IMR-90 (cell line): ENCODE measurements around the gene CRYBA2. TPM values are rescaled to one million over a fixed set of nuclear protein-coding genes. Genes with fewer than 3 reads are reported as not detected.

Source experiments
- ATAC-seq: fragments of 200-7000 bp; cut with Tn5 transposase; 2 replicates; pipeline ENCODE4 v1.9.1; 2020; ENCODE audit warnings: low read depth, mild to moderate bottlenecking, moderate library complexity
- BruUV-seq: library from RNA; stranded (reverse); fragments of 400-500 nt; replicated peaks from 2 replicates; lab custom pipeline; 2021; lab: Mats Ljungman, UMichigan
- CTCF ChIA-PET: fragments of 300-600 bp; formaldehyde crosslinking; extraction: SDS; loops from one replicate; lab custom pipeline; 2021; ENCODE audit warnings: antibody characterized with exemption; lab: Yijun Ruan, JAX
- POLR2A ChIA-PET: fragments of 300-600 bp; sonication (Branson Sonifier 250); formaldehyde crosslinking; loops from one replicate; lab custom pipeline; 2022; ENCODE audit warnings: antibody characterized with exemption; ENCODE audit not compliant: unreplicated experiment; lab: Charles Lee
- DNase-seq: peaks from one replicate; pipeline ENCODE4 v3.0.0; 2013
- H2AFZ ChIP-seq: replicated peaks from 2 replicates; pipeline ENCODE3; 2013; ENCODE audit warnings: low read length, mild to moderate bottlenecking; ENCODE audit not compliant: poor library complexity
- H2AK5ac ChIP-seq: 2 replicates; pipeline ENCODE4 v1.6.1; 2013; ENCODE audit warnings: low read depth, low read length, inconsistent platforms
- H2AK9ac ChIP-seq: replicated peaks from 2 replicates; pipeline ENCODE3; 2013; ENCODE audit warnings: mild to moderate bottlenecking, low read depth, low read length, moderate library complexity; ENCODE audit not compliant: poor library complexity
- H2BK120ac ChIP-seq: 2 replicates; pipeline ENCODE4 v1.6.1; 2013; ENCODE audit warnings: low read depth, low read length, inconsistent platforms
- H2BK15ac ChIP-seq: 3 replicates; pipeline ENCODE4 v1.6.1; 2013; ENCODE audit warnings: low read depth, low read length, inconsistent platforms
- H2BK20ac ChIP-seq: 2 replicates; pipeline ENCODE4 v1.6.1; 2013; ENCODE audit warnings: low read depth, mild to moderate bottlenecking, inconsistent platforms, low read length, moderate library complexity
- H2BK5ac ChIP-seq: 2 replicates; pipeline ENCODE4 v1.6.1; 2013; ENCODE audit warnings: mild to moderate bottlenecking, low read depth, low read length, inconsistent platforms; ENCODE audit not compliant: poor library complexity, severe bottlenecking
- H3K14ac ChIP-seq: replicated peaks from 2 replicates; pipeline ENCODE4 v1.6.1; 2013; ENCODE audit warnings: low read depth, low read length, inconsistent platforms
- H3K18ac ChIP-seq: 2 replicates; pipeline ENCODE4 v1.6.1; 2013; ENCODE audit warnings: low read depth, low read length, control low read depth
- H3K23ac ChIP-seq: 2 replicates; pipeline ENCODE4 v1.6.1; 2013; ENCODE audit warnings: low read depth, low read length, inconsistent platforms
- H3K27ac ChIP-seq: 2 replicates; pipeline ENCODE4 v1.5.1; 2013; ENCODE audit warnings: mild to moderate bottlenecking, control low read depth, low read length; ENCODE audit not compliant: insufficient read depth
- H3K27me3 ChIP-seq: 2 replicates; pipeline ENCODE4 v1.6.1; 2013; ENCODE audit warnings: low read length; ENCODE audit not compliant: control insufficient read depth, insufficient read depth
- H3K36me3 ChIP-seq: 2 replicates; pipeline ENCODE4 v1.6.1; 2013; ENCODE audit warnings: low read length, mixed read lengths; ENCODE audit not compliant: control insufficient read depth, insufficient read depth
- H3K4ac ChIP-seq: 2 replicates; pipeline ENCODE4 v1.6.1; 2013; ENCODE audit warnings: low read depth, low read length, inconsistent platforms
- H3K4me1 ChIP-seq: 2 replicates; pipeline ENCODE4 v1.6.1; 2013; ENCODE audit warnings: low read length, mixed read lengths; ENCODE audit not compliant: control insufficient read depth, insufficient read depth
- H3K4me2 ChIP-seq: 2 replicates; pipeline ENCODE4 v1.6.1; 2013; ENCODE audit warnings: low read depth, mild to moderate bottlenecking, control low read depth, low read length, moderate library complexity
- H3K4me3 ChIP-seq: 2 replicates; pipeline ENCODE4 v1.5.1; 2013; ENCODE audit warnings: low read depth, mild to moderate bottlenecking, control low read depth, low read length, moderate library complexity; ENCODE audit not compliant: insufficient read depth
- H3K56ac ChIP-seq: 2 replicates; pipeline ENCODE4 v1.6.1; 2013; ENCODE audit warnings: low read length, inconsistent platforms; ENCODE audit not compliant: insufficient read depth; ENCODE audit errors: extremely low read depth
- H3K79me1 ChIP-seq, 2 experiments: 2 replicates each; pipeline ENCODE4 v1.6.1; 2013; ENCODE audit warnings: low read length in 2 of 2, inconsistent platforms in 1 of 2, low read depth in 1 of 2
- H3K9ac ChIP-seq: 2 replicates; pipeline ENCODE4 v1.6.1; 2013; ENCODE audit warnings: low read depth, low read length, control low read depth
- H3K9me1 ChIP-seq: 2 replicates; pipeline ENCODE4 v1.6.1; 2013; ENCODE audit warnings: low read length, inconsistent platforms; ENCODE audit not compliant: insufficient read depth
- H3K9me3 ChIP-seq: 2 replicates; pipeline ENCODE4 v1.6.1; 2013; ENCODE audit warnings: low read length; ENCODE audit not compliant: control insufficient read depth, insufficient read depth
- H4K20me1 ChIP-seq: 2 replicates; pipeline ENCODE4 v1.6.1; 2013; ENCODE audit warnings: low read length, inconsistent platforms; ENCODE audit not compliant: insufficient read depth
- H4K5ac ChIP-seq: 2 replicates; pipeline ENCODE4 v1.6.1; 2013; ENCODE audit warnings: mild to moderate bottlenecking, low read depth, low read length, control low read depth
- H4K8ac ChIP-seq, 2 experiments: 2 replicates each; pipeline ENCODE4 v1.6.1; 2013; ENCODE audit warnings: low read depth in 2 of 2, low read length in 2 of 2, control low read depth in 1 of 2, inconsistent platforms in 1 of 2
- H4K91ac ChIP-seq: 2 replicates; pipeline ENCODE4 v1.6.1; 2013; ENCODE audit warnings: low read depth, low read length, inconsistent platforms; ENCODE audit not compliant: insufficient read depth
- BHLHE40 ChIP-seq: fragments of 150-350 bp; IDR thresholded peaks from 2 replicates; pipeline ENCODE4 v1.6.1; 2016; ENCODE audit warnings: mild to moderate bottlenecking, low read depth, low read length
- MXI1 ChIP-seq: IDR thresholded peaks from 2 replicates; pipeline ENCODE4 v1.6.1; 2012; ENCODE audit warnings: low read depth, mild to moderate bottlenecking, low read length, moderate library complexity, borderline replicate concordance
- NFE2L2 ChIP-seq: fragments of 150-350 bp; IDR thresholded peaks from 2 replicates; pipeline ENCODE4 v1.6.1; 2016; ENCODE audit warnings: low read depth, mild to moderate bottlenecking, low read length
- POLR2A ChIP-seq: IDR thresholded peaks from 2 replicates; pipeline ENCODE4 v1.6.1; 2012; ENCODE audit warnings: mild to moderate bottlenecking, low read depth, low read length
- WGBS, 2 experiments: methylation state at CpG; one replicate each; pipeline versions ENCODE4 v1.1.5 to v1.1.7; 2013; ENCODE audit warnings: missing lambda C conversion rate in 2 of 2; ENCODE audit not compliant: insufficient read length in 1 of 2; ENCODE audit errors: extremely low coverage in 2 of 2; 5-methylcytosine and 5-hydroxymethylcytosine counted together
- dilution Hi-C: fragments of 300-500 bp; cut with HindIII; formaldehyde crosslinking; loops from one replicate; pipeline ENCODE4 v1.14.3; 2018; ENCODE audit warnings: low sequenced_read_pairs; ENCODE audit not compliant: unreplicated experiment
- in situ Hi-C: fragments of 300-500 bp; cut with MboI; formaldehyde crosslinking; loops from 3 replicates; pipeline ENCODE4 v1.14.3; 2019; ENCODE audit warnings: low sequenced_read_pairs, inconsistent platforms, mixed read lengths
- intact Hi-C: fragments of 100-400 bp; cut with micrococcal nuclease; formaldehyde crosslinking; loops from 2 replicates; pipeline ENCODE4 v1.10.0; 2022
- polyA plus RNA-seq, 3 experiments: library from polyadenylated mRNA; depleted of rRNA; stranded (reverse); fragments of >200 nt; gene quantifications; 2 replicates each; pipeline ENCODE4 v1.2.3, GENCODE V29; 2012; ENCODE audit warnings: low replicate concordance in 1 of 3
- total RNA-seq: library from RNA; depleted of rRNA; stranded (reverse); fragments of >200 nt; gene quantifications from 2 replicates; pipeline ENCODE4 v1.2.3, GENCODE V29; 2012
- TF ChIP-seq, protein P1 (sequence below): fragments of 150-350 bp; IDR thresholded peaks from 2 replicates; pipeline ENCODE4 v1.6.1; 2016; ENCODE audit warnings: low read depth, mild to moderate bottlenecking, low read length, moderate library complexity, borderline replicate concordance
- TF ChIP-seq, protein P2 (sequence below): fragments of 150-350 bp; IDR thresholded peaks from 2 replicates; pipeline ENCODE4 v1.6.1; 2017; ENCODE audit warnings: mild to moderate bottlenecking, antibody characterized with exemption, low read length, low read depth
- TF ChIP-seq, protein P3 (sequence below): conservative IDR thresholded peaks from 2 replicates; pipeline ENCODE4 v1.5.1; 2012; ENCODE audit warnings: mild to moderate bottlenecking, low read depth, low read length, improper control_type of control experiment

The CRYBA2 gene
- total and polyA plus RNA-seq, 2 of the 4 experiments (the other 2 are of a cell fraction), result not detected

DNA sequence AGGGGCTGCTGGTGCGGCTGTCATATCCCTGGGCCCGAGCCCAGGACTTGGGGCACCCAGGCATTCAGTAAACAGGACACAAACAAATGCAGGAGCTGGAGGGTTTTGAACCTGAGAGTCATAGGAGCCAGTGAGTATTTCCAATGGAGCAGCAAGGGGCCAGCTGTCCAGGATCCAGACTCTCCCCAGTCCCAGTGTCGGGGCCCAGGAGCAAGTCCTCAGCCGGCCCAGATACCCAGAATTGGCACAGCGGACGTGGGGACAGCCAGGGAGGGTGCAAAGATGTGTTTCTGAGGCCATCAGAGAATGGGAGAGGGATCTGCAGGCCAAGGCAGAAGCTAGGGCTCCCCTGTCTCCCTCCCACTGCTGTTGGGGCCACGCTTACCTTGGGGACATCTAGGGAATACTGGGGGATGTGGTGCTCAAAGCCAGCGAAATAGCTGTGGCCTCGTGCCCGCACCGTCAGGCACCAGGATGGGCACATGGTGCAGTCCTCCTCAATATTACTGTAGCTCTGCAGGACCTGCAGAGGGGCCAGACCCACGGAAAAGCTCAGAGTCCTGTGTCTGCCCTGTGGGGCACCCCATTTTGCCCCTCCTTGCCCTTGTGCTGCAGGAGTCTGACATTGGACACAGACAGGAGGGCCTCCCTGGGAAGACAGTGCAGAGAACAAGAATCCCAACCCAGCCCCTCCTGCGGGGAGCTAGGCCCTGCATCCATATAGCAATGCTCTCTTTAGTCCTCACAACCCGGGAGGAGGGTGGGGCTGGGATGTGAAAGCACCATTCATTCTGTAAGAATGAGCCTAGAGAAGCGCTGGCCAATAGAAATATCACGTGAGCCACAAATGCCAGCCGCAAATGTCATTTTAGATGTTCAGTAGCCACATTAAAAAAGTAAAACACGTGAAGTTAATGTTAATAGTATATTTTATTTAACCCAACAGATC, 32.7 kb upstream of the CRYBA2 start:
- no peak overlapping the region for H4K5ac ChIP-seq
- H2BK5ac ChIP-seq, result no peak overlapping the region
- CTCF ChIA-PET, result no interaction called here
- in situ Hi-C loops, result loop anchor here (5.0 kb wide), 1 partner anchor 126 kb away; no protein-coding TSS in a partner anchor
- no peak overlapping the region for H3K4ac ChIP-seq
- dilution Hi-C loops, result no loop called here
- no peak overlapping the region for H2BK15ac ChIP-seq
- TF ChIP-seq, protein P1, sequence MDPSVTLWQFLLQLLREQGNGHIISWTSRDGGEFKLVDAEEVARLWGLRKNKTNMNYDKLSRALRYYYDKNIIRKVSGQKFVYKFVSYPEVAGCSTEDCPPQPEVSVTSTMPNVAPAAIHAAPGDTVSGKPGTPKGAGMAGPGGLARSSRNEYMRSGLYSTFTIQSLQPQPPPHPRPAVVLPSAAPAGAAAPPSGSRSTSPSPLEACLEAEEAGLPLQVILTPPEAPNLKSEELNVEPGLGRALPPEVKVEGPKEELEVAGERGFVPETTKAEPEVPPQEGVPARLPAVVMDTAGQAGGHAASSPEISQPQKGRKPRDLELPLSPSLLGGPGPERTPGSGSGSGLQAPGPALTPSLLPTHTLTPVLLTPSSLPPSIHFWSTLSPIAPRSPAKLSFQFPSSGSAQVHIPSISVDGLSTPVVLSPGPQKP, result no peak
- TF ChIP-seq, protein P2, sequence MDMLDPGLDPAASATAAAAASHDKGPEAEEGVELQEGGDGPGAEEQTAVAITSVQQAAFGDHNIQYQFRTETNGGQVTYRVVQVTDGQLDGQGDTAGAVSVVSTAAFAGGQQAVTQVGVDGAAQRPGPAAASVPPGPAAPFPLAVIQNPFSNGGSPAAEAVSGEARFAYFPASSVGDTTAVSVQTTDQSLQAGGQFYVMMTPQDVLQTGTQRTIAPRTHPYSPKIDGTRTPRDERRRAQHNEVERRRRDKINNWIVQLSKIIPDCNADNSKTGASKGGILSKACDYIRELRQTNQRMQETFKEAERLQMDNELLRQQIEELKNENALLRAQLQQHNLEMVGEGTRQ, result no peak
- TF ChIP-seq MXI1 (no peak), POLR2A (no peak), BHLHE40 (no peak), NFE2L2 (no peak)
- TF ChIP-seq, protein P3, sequence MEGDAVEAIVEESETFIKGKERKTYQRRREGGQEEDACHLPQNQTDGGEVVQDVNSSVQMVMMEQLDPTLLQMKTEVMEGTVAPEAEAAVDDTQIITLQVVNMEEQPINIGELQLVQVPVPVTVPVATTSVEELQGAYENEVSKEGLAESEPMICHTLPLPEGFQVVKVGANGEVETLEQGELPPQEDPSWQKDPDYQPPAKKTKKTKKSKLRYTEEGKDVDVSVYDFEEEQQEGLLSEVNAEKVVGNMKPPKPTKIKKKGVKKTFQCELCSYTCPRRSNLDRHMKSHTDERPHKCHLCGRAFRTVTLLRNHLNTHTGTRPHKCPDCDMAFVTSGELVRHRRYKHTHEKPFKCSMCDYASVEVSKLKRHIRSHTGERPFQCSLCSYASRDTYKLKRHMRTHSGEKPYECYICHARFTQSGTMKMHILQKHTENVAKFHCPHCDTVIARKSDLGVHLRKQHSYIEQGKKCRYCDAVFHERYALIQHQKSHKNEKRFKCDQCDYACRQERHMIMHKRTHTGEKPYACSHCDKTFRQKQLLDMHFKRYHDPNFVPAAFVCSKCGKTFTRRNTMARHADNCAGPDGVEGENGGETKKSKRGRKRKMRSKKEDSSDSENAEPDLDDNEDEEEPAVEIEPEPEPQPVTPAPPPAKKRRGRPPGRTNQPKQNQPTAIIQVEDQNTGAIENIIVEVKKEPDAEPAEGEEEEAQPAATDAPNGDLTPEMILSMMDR, result no peak
- no peak overlapping the region for H3K27ac ChIP-seq
- H2BK120ac ChIP-seq, result no peak overlapping the region
- H3K9me1 ChIP-seq, result no peaks in the 10 kb centered on the region
- H2BK20ac ChIP-seq, result no peak overlapping the region
- ATAC-seq (no peak), DNase-seq (no peak)
- H3K27me3 ChIP-seq, result peaks cover 61% of the 10 kb centered on the region
- 60% methylated on average over 4 of the region's 18 CpGs; no CpG with 5 or more reads in 1 of the 2 experiments for WGBS, 2 experiments
- H3K36me3 ChIP-seq, result no peaks in the 10 kb centered on the region
- no peak overlapping the region for H3K56ac ChIP-seq
- no peaks in the 10 kb centered on the region for H3K9me3 ChIP-seq
- no peaks in the 10 kb centered on the region for H3K4me1 ChIP-seq
- H3K4me2 ChIP-seq, result no peak overlapping the region
- H3K9ac ChIP-seq, result no peak overlapping the region
- POLR2A ChIA-PET, result no interaction called here
- H2AFZ ChIP-seq, result no peak overlapping the region
- no peak overlapping the region for H3K4me3 ChIP-seq
- 0 out of 2 replicates have a peak, but pooled peaks cover 8% of the 10 kb centered on the region for H4K20me1 ChIP-seq
- no peaks in the 10 kb centered on the region for H3K79me1 ChIP-seq
- intact Hi-C loops, result no loop called here
- no peak overlapping the region for H2AK5ac ChIP-seq
- no peak overlapping the region for H3K18ac ChIP-seq
- H3K14ac ChIP-seq, result no peak overlapping the region
- no peak overlapping the region for H4K8ac ChIP-seq
- H2AK9ac ChIP-seq, result no peak overlapping the region
- no peak overlapping the region for H3K23ac ChIP-seq
- H4K91ac ChIP-seq, result no peak overlapping the region
- no TSS peak for BruUV-seq
